ENCODE measurements around the gene EEFSEC. TPM values are rescaled to one million over a fixed set of nuclear protein-coding genes. Genes with fewer than 3 reads are reported as not detected.

The EEFSEC gene
- total and polyA plus RNA-seq, 10 donors = 8.5 to 19.2 (median 14.2) TPM

DNA sequence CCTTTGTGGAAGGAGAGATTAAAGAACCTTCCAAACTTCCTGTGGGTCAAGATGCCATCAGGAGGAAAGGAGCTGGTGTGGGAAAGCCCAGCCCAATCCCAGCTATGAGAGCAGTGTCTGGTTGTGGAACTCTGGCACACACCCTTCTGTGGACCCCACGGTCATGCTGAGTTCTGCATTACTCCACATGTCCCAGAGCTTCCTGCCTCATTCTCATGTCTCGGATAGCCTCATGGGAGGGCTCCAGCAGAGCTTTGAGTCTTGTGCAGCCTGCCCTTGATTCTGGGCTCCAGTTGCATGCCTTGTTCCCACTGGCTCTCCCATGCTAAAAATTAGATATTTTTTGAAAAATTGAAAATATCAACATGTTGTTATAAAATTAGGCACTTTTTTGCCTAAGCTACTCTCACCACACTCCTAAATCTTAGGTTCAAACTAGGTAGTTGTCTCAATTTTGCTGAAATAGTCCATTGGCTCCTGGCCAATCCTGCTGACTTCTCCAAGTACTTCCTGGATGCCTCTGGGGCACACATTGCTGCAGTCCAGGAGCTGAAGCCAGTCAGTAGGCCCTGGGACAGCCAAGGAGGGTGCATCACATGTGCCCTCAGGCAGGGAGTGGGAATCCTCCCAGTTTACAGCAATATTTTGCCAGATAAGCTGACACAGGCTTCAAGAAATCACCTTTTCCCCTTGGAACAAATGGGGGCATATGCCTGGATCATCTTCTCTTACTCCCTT is 144.3 kb downstream of the EEFSEC start:
- no peaks in the 10 kb centered on the region for H3K9me3 ChIP-seq
- H3K4me1 ChIP-seq = peaks cover 0 to 33% (median 14%) of the 10 kb centered on the region in 6 donors
- H3K27me3 ChIP-seq (replicated peaks in 1 of 7) = no peaks in the 10 kb centered on the region
- TF ChIP-seq POLR2A (IDR thresholded peaks at IDR 0.05) (no peak), POLR2AphosphoS5 (IDR thresholded peaks at IDR 0.05) (no peak)
- TF ChIP-seq, protein P1, sequence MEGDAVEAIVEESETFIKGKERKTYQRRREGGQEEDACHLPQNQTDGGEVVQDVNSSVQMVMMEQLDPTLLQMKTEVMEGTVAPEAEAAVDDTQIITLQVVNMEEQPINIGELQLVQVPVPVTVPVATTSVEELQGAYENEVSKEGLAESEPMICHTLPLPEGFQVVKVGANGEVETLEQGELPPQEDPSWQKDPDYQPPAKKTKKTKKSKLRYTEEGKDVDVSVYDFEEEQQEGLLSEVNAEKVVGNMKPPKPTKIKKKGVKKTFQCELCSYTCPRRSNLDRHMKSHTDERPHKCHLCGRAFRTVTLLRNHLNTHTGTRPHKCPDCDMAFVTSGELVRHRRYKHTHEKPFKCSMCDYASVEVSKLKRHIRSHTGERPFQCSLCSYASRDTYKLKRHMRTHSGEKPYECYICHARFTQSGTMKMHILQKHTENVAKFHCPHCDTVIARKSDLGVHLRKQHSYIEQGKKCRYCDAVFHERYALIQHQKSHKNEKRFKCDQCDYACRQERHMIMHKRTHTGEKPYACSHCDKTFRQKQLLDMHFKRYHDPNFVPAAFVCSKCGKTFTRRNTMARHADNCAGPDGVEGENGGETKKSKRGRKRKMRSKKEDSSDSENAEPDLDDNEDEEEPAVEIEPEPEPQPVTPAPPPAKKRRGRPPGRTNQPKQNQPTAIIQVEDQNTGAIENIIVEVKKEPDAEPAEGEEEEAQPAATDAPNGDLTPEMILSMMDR (IDR thresholded peaks at IDR 0.05 in 8 of 11, conservative IDR thresholded peaks at IDR 0.05 in 3 of 11) = no peak
- no peak for DNase-seq
- no peak overlapping the region for H3K27ac ChIP-seq
- peaks cover 0 to 5% (median 0%) of the 10 kb centered on the region in 6 donors for H3K36me3 ChIP-seq
- no peak overlapping the region for H3K4me3 ChIP-seq
- WGBS, 5 donors = 40 to 59% (median 47%) methylated on average over 2 of the region's 2 CpGs
- intact Hi-C loops (cut with DNase I; ENCODE audit: low total_unique reads) = no loop called here

DNA sequence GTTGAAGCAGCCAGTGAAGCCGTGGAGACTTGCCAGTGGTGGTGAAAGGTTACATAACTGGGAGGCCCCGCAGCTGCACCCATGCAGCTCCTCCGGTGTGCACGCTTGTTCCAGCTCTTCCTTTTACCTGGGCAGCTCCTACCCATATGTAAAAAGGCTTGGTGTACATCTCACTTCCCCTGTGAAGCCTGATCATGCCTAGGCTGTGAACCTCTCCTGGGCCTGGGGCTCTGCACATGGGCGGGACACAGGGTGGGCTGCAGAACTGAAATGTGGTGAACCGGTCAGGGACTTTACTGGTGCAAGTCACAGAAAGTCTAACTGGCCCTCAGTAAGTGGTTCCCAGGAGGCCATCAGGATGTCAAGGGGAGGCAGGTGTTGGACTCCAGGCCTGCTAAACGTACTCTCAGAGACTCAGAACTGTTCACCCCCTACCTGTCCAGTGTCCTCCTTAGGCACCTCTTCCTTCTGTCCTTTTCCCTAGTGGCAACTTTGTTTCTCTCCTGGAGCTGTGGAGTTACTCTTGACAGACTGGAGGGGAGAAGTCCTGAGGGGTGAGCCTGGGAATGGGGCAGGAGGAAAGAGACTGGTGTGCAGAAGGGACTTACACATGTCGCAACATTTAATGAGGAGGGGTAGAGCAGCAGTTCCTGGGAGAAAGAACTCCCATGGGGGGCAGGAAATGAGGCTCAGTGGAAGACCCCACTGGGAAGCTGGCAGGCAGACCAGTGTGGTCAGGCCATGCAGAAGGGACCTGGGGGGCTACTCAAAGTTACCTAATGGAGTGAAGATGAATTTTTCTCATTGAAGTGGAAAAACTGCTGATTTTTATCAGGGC is 148.1 kb downstream of the EEFSEC start:
- TF ChIP-seq, protein P1 (IDR thresholded peaks at IDR 0.05 in 8 of 11, conservative IDR thresholded peaks at IDR 0.05 in 3 of 11) = no peak
- TF ChIP-seq POLR2AphosphoS5 (IDR thresholded peaks at IDR 0.05) (no peak), POLR2A (IDR thresholded peaks at IDR 0.05) (no peak)

DNA sequence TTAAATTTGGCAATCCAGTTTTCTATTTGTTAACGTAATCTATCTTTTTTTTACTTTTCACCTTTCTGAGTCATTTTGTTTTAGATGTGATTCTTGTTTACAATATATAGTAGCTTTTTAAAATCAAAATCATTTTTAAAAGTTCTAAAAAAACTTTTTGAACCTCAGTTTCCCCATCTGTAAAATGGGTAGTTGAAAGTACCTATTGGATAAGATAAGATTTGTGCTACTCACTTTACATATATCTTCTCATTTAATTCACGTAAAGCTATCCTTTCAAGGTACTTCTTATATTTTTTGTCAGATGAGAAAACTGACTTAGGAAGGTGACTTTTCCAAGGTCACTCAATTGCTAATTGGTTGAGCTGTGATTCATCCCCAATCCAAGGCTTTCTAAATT is 153.2 kb downstream of the EEFSEC start:
- intact Hi-C loops (cut with DNase I; ENCODE audit: low total_unique reads) = no loop called here
- H3K36me3 ChIP-seq = peaks cover 0 to 20% (median 0%) of the 10 kb centered on the region in 6 donors
- no peak for TF ChIP-seq POLR2AphosphoS5 (IDR thresholded peaks at IDR 0.05)
- TF ChIP-seq, protein P1 (IDR thresholded peaks at IDR 0.05 in 8 of 11, conservative IDR thresholded peaks at IDR 0.05 in 3 of 11) = no peak
- no peak for TF ChIP-seq POLR2A (IDR thresholded peaks at IDR 0.05)
- H3K4me3 ChIP-seq = no peak overlapping the region
- no peaks in the 10 kb centered on the region for H3K27me3 ChIP-seq (replicated peaks in 1 of 7)
- H3K4me1 ChIP-seq = peaks cover 0 to 5% (median 0%) of the 10 kb centered on the region in 6 donors
- H3K27ac ChIP-seq = no peak overlapping the region
- no peaks in the 10 kb centered on the region for H3K9me3 ChIP-seq
- 95 to 99% (median 96%) methylated on average over 2 of the region's 2 CpGs for WGBS, 5 donors
- no peak for DNase-seq

More for the DNA sequence above, 148.1 kb downstream of the EEFSEC start:
- 75 to 96% (median 88%) methylated on average over 7 to 8 of the region's 8 CpGs for whole genome bisulfite sequencing, 5 donors
- intact Hi-C loops (cut with DNase I; ENCODE audit: low total_unique reads) = no loop called here
- H3K9me3 ChIP-seq = no peaks in the 10 kb centered on the region
- H3K36me3 ChIP-seq = peaks cover 0 to 11% (median 0%) of the 10 kb centered on the region in 6 donors
- no peak overlapping the region for H3K27ac ChIP-seq
- no peak for DNase-seq
- H3K4me3 ChIP-seq = no peak overlapping the region
- H3K27me3 ChIP-seq (replicated peaks in 1 of 7) = no peaks in the 10 kb centered on the region
- H3K4me1 ChIP-seq = peaks cover 0 to 10% (median 4%) of the 10 kb centered on the region in 6 donors
